DND-41 (cell line): ENCODE measurements around the gene TRPT1.

Experiments used
- ATAC-seq: fragments of 200-7000 bp; cut with Tn5 transposase; 3 replicates; pipeline ENCODE4 v1.9.1; 2021; ENCODE audit warnings: low read depth; ENCODE audit not compliant: insufficient read depth
- DNase-seq: peaks from one replicate; pipeline ENCODE4 v3.0.0-alpha.2; 2020
- H2AFZ ChIP-seq: 2 replicates; pipeline ENCODE4 v1.6.0; 2012; ENCODE audit warnings: low read depth, low read length
- H3K27ac ChIP-seq: 2 replicates; pipeline ENCODE4 v1.5.1; 2012; ENCODE audit warnings: low read length, inconsistent platforms
- H3K27me3 ChIP-seq: fragments of 200-600 bp; sonication (generic); 2 replicates; pipeline ENCODE4 v1.6.0; 2012; ENCODE audit warnings: low read length, mild to moderate bottlenecking, inconsistent platforms; ENCODE audit not compliant: insufficient read depth, poor library complexity
- H3K36me3 ChIP-seq: 2 replicates; pipeline ENCODE4 v1.5.1; 2012; ENCODE audit warnings: low read length, inconsistent platforms; ENCODE audit not compliant: insufficient read depth
- H3K4me1 ChIP-seq: 2 replicates; pipeline ENCODE4 v1.5.1; 2012; ENCODE audit warnings: mild to moderate bottlenecking, low read length; ENCODE audit not compliant: insufficient read depth
- H3K4me2 ChIP-seq: 2 replicates; pipeline ENCODE4 v1.6.0; 2012; ENCODE audit warnings: mild to moderate bottlenecking, moderate library complexity, low read length, inconsistent platforms; ENCODE audit not compliant: insufficient read depth
- H3K4me3 ChIP-seq, 2 experiments: fragments of 200-600 bp in 1 of 2; shearing (Covaris generic) in 1 of 2; 2 replicates each; pipeline ENCODE4 v1.5.1; 2012 to 2016; ENCODE audit warnings: inconsistent platforms in 2 of 2, low read length in 2 of 2, mild to moderate bottlenecking in 2 of 2, low read depth in 1 of 2, moderate library complexity in 1 of 2
- H3K79me2 ChIP-seq: 2 replicates; pipeline ENCODE4 v1.6.0; 2012; ENCODE audit warnings: low read length, inconsistent platforms; ENCODE audit not compliant: insufficient read depth
- H3K9ac ChIP-seq: 2 replicates; pipeline ENCODE4 v1.6.0; 2012; ENCODE audit warnings: low read depth, mild to moderate bottlenecking, inconsistent platforms, low read length, moderate library complexity
- H3K9me3 ChIP-seq: 2 replicates; pipeline ENCODE4 v1.5.1; 2012; ENCODE audit warnings: low read length, moderate library complexity, mild to moderate bottlenecking, inconsistent platforms; ENCODE audit not compliant: insufficient read depth, severe bottlenecking
- H4K20me1 ChIP-seq: 2 replicates; pipeline ENCODE4 v1.6.0; 2012; ENCODE audit warnings: low read length; ENCODE audit not compliant: insufficient read depth
- EZH2 ChIP-seq: IDR thresholded peaks from 3 replicates; pipeline ENCODE4 v1.6.1; 2012; ENCODE audit warnings: borderline replicate concordance, low read depth, mild to moderate bottlenecking, moderate library complexity, low read length, inconsistent platforms; ENCODE audit not compliant: severe bottlenecking
- TF ChIP-seq, protein P1 (sequence below): IDR thresholded peaks from 2 replicates; pipeline ENCODE4 v1.5.1; 2012; ENCODE audit warnings: borderline replicate concordance, low read length, moderate library complexity, mild to moderate bottlenecking; ENCODE audit not compliant: poor library complexity, severe bottlenecking; ENCODE audit errors: extremely low read depth

Gene TRPT1

DNA sequence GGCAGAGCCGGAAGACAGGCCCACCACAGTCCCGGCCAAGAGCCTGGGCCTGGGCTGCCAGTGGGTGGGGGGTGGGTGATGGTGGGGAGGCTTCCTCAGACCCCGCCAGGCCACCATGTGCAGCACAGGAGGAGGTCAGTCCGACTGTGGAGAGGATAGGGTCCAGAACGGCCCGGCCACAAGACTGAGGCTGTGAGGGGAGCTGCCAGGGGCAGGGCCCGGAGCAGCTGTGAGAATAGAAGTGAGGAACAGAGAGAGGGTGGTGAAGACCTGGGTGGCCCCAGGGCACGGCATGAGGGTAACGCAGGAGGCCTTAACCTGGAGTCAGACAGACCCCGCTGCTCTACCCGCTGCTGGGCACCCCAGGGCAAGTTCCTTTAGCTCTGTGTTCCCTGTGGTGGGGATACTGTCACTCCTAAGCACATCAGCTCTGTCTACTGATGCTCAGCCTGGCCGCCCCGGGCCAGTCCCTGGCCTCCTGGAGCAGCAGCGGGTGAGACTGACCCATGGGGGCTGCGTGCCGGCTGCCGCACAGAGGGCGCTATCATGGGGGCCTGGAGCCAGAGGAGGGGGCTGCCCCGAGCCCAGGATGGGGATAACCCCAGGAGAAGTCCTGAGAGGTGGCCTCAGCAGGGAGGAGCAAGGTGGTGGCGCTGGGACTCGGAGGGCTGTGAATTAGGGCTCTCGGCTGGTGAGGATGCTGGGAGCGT, 17.7 kb downstream of the TRPT1 start:
- TF ChIP-seq, protein P1, sequence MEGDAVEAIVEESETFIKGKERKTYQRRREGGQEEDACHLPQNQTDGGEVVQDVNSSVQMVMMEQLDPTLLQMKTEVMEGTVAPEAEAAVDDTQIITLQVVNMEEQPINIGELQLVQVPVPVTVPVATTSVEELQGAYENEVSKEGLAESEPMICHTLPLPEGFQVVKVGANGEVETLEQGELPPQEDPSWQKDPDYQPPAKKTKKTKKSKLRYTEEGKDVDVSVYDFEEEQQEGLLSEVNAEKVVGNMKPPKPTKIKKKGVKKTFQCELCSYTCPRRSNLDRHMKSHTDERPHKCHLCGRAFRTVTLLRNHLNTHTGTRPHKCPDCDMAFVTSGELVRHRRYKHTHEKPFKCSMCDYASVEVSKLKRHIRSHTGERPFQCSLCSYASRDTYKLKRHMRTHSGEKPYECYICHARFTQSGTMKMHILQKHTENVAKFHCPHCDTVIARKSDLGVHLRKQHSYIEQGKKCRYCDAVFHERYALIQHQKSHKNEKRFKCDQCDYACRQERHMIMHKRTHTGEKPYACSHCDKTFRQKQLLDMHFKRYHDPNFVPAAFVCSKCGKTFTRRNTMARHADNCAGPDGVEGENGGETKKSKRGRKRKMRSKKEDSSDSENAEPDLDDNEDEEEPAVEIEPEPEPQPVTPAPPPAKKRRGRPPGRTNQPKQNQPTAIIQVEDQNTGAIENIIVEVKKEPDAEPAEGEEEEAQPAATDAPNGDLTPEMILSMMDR, result no peak
- TF ChIP-seq EZH2, result no peak
- Histone ChIP-seq H3K27ac (peak overlapping the region; percentile 93), H3K79me2 (peaks cover 17% of the 10 kb centered on the region), H3K4me1 (peaks cover 46% of the 10 kb centered on the region), H2AFZ (no peak overlapping the region), H3K36me3 (peaks cover 72% of the 10 kb centered on the region), H4K20me1 (peaks cover 24% of the 10 kb centered on the region), H3K4me2 (peak overlapping the region; percentile 93), H3K27me3 (no peaks in the 10 kb centered on the region), H3K9me3 (no peaks in the 10 kb centered on the region), H3K4me3 (peak overlapping the region in 1 of 2 experiments; percentile 86; a peak in 2 of 4 replicates), H3K9ac (peak overlapping the region; percentile 88)
- ATAC-seq (no peak), DNase-seq (no peak)

DNA sequence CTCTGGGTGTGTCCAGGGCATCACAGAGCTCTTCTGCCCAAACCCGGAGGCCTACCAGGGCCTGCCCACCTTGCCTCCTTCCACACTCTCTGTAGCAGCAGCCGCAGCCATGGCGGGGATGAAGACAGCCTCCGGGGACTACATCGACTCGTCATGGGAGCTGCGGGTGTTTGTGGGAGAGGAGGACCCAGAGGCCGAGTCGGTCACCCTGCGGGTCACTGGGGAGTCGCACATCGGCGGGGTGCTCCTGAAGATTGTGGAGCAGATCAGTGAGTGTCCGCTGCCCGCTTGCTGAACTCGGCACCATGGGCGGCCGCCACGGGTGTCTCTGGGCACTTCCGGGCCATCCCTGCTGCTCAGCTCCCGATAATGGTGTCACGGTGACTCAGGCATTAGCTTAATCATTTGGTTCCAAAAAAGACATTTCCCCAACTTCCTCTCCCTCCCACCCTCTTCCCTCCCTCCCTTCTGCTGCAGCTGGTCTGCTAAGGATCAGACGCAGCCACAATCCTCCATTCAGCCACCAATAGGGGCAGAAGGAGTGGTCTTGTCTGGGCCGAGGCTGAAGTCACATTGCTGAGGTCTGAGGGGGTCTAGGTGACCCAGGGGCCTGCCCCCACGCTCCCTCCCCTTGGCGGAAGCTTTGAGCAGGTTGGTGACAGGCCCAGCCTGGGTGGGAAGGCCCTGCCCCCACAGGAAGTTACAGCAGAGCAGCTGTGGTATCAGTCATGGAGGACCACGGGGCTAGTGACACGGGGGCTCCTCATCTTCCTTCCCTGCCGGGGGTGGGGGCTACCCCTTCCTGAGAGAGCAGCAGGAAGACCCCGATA, 18.5 kb downstream of the TRPT1 start:
- DNase-seq, result peak; percentile 93
- Histone ChIP-seq H3K9me3 (no peaks in the 10 kb centered on the region), H2AFZ (peak overlapping the region; percentile 62), H3K36me3 (peaks cover 78% of the 10 kb centered on the region), H3K27me3 (no peaks in the 10 kb centered on the region), H3K4me3 (peak overlapping the region; percentile 52 to 86), H3K79me2 (peaks cover 22% of the 10 kb centered on the region), H3K27ac (peak overlapping the region; percentile 93), H3K9ac (peak overlapping the region; percentile 88), H3K4me2 (peak overlapping the region; percentile 93), H4K20me1 (peaks cover 32% of the 10 kb centered on the region), H3K4me1 (peaks cover 46% of the 10 kb centered on the region)
- peak; percentile 72 for ATAC-seq
- TF ChIP-seq, protein P1, result peak; percentile 21
- TF ChIP-seq EZH2, result no peak

DNA sequence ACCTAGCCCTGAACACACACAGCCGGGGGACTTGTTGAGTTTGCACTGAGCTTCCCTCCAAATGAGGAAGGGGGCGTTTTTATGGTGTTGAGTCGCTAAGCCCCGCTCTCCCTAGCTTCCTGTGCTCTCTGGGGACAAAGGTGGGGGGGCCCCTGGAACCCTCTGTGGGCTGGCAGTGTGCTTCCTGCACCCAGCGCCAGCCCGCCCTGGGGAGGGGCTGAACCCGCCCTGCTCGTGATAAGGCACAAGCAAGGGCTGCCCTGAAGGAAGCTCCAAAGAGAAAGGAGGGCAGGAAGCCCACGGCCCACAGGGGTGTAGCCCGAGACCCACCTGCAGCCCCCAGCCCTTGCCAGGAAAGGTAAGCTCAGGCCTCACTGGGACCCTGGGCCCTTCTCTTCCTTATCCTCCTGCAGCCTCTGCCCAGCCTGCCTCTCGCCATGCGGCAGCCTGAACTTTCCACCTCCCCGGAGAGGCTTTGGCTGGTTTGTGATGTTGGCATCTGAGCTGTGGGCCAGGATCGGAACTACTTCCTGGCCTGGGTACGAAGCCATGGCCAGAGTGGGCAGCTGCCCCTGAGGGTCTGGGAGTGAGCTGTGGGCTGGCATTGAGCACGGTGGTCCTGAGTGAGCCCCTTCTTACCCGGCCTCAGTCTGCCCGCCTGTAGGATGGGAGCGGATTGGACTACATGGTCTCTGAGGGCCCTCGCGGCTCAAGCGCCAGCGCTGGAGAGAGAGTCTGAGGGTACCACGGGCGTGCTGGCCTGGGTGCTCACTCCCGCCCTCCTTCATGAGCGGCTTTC, 19.3 kb downstream of the TRPT1 start, which contains the start of gene FERMT3:
Gene FERMT3 (plus strand): TSS at position 265 of the 799 bp plus-strand sequence. CDS start 644 bp downstream, outside the sequence.
- Histone ChIP-seq H3K4me1 (peaks cover 46% of the 10 kb centered on the region), H3K36me3 (peaks cover 78% of the 10 kb centered on the region), H3K9me3 (no peaks in the 10 kb centered on the region), H3K27me3 (no peaks in the 10 kb centered on the region), H3K79me2 (peaks cover 26% of the 10 kb centered on the region), H3K4me3 (peak within 1 kb of the TSS; percentile 52 to 86), H4K20me1 (peaks cover 37% of the 10 kb centered on the region), H2AFZ (peak within 1 kb of the TSS; percentile 62), H3K4me2 (peak within 1 kb of the TSS; percentile 93), H3K27ac (peak within 1 kb of the TSS; percentile 93), H3K9ac (peak within 1 kb of the TSS; percentile 88)
- DNase-seq, result peak; percentile 96
- peak; percentile 85 for ATAC-seq
- TF ChIP-seq, protein P1, result peak; percentile 50
- no peak for TF ChIP-seq EZH2
